ENCODE results near the gene TSHZ2. TPM values are rescaled to one million over a fixed set of nuclear protein-coding genes. Genes with fewer than 3 reads are reported as not detected.

The TSHZ2 gene
- total RNA-seq, 2 donors from 2014 or later = 29.1 to 30.7 TPM

GRCh38 chr20:53072923-53073579 lies 100.9 kb downstream of the TSHZ2 start:
- peaks cover 3% of the 10 kb centered on the region for H3K36me3 Mint-ChIP-seq (ENCODE audit: low read depth)
- H3K27ac Mint-ChIP-seq = no peak overlapping the region
- no peak overlapping the region for H3K4me3 Mint-ChIP-seq
- DNase-seq (no peak), ATAC-seq (no peak)
- H3K9me3 ChIP-seq (ENCODE audit: control insufficient read depth, low read length, poor library complexity, severe bottlenecking) = no peaks in the 10 kb centered on the region
- H3K4me1 Mint-ChIP-seq = peaks cover 8% of the 10 kb centered on the region
- no peaks in the 10 kb centered on the region for H3K27me3 Mint-ChIP-seq

GRCh38 chr20:53073636-53074415 lies 101.7 kb downstream of the TSHZ2 start:
- H3K4me3 Mint-ChIP-seq = no peak overlapping the region
- peak overlapping the region; percentile 19 for H3K27ac Mint-ChIP-seq
- H3K9me3 ChIP-seq (ENCODE audit: control insufficient read depth, low read length, poor library complexity, severe bottlenecking) = no peaks in the 10 kb centered on the region
- ATAC-seq = no peak
- H3K4me1 Mint-ChIP-seq = peaks cover 8% of the 10 kb centered on the region
- H3K36me3 Mint-ChIP-seq (ENCODE audit: low read depth) = peaks cover 3% of the 10 kb centered on the region
- no peaks in the 10 kb centered on the region for H3K27me3 Mint-ChIP-seq
- no peak for DNase-seq

- Mint-ChIP-seq H3K27ac (no peak overlapping the region), H3K4me1 (peaks cover 8% of the 10 kb centered on the region), H3K27me3 (no peaks in the 10 kb centered on the region), H3K36me3 (ENCODE audit: low read depth) (peaks cover 3% of the 10 kb centered on the region), H3K4me3 (no peak overlapping the region)
- no peaks in the 10 kb centered on the region for H3K9me3 ChIP-seq (ENCODE audit: control insufficient read depth, low read length, poor library complexity, severe bottlenecking)
- DNase-seq (no peak), ATAC-seq (no peak)
Measured at GRCh38 chr20:53074811-53075314, 102.7 kb downstream of the TSHZ2 start.

- peaks cover 10% of the 10 kb centered on the region for H3K4me1 Mint-ChIP-seq
- DNase-seq = no peak
- peaks cover 3% of the 10 kb centered on the region for H3K36me3 Mint-ChIP-seq (ENCODE audit: low read depth)
- ATAC-seq = no peak
- no peaks in the 10 kb centered on the region for H3K27me3 Mint-ChIP-seq
- H3K27ac Mint-ChIP-seq = no peak overlapping the region
- no peaks in the 10 kb centered on the region for H3K9me3 ChIP-seq (ENCODE audit: control insufficient read depth, low read length, poor library complexity, severe bottlenecking)
- H3K4me3 Mint-ChIP-seq = no peak overlapping the region
Measured at GRCh38 chr20:53076668-53077067, 104.5 kb downstream of the TSHZ2 start.

- Mint-ChIP-seq H3K4me1 (peaks cover 10% of the 10 kb centered on the region), H3K27ac (no peak overlapping the region), H3K36me3 (ENCODE audit: low read depth) (peaks cover 3% of the 10 kb centered on the region), H3K4me3 (no peak overlapping the region), H3K27me3 (no peaks in the 10 kb centered on the region)
- H3K9me3 ChIP-seq (ENCODE audit: control insufficient read depth, low read length, poor library complexity, severe bottlenecking) = no peaks in the 10 kb centered on the region
- DNase-seq = no peak
- ATAC-seq = no peak
Measured at GRCh38 chr20:53077373-53078205, 105.4 kb downstream of the TSHZ2 start.

- Mint-ChIP-seq H3K27ac (no peak overlapping the region), H3K36me3 (ENCODE audit: low read depth) (no peaks in the 10 kb centered on the region), H3K4me1 (peaks cover 9% of the 10 kb centered on the region), H3K4me3 (no peak overlapping the region), H3K27me3 (no peaks in the 10 kb centered on the region)
- ATAC-seq (no peak), DNase-seq (no peak)
- H3K9me3 ChIP-seq (ENCODE audit: control insufficient read depth, low read length, poor library complexity, severe bottlenecking) = no peaks in the 10 kb centered on the region
Measured at GRCh38 chr20:53078761-53079160, 106.6 kb downstream of the TSHZ2 start.

GRCh38 chr20:53079261-53079691 lies 107.1 kb downstream of the TSHZ2 start:
- no peaks in the 10 kb centered on the region for H3K9me3 ChIP-seq (ENCODE audit: control insufficient read depth, low read length, poor library complexity, severe bottlenecking)
- Mint-ChIP-seq H3K4me3 (no peak overlapping the region), H3K27ac (no peak overlapping the region), H3K27me3 (no peaks in the 10 kb centered on the region), H3K4me1 (peaks cover 7% of the 10 kb centered on the region), H3K36me3 (ENCODE audit: low read depth) (no peaks in the 10 kb centered on the region)
- ATAC-seq (no peak), DNase-seq (no peak)

GRCh38 chr20:53079828-53080686 lies 107.9 kb downstream of the TSHZ2 start:
- Mint-ChIP-seq H3K4me3 (no peak overlapping the region), H3K4me1 (peaks cover 7% of the 10 kb centered on the region), H3K36me3 (ENCODE audit: low read depth) (no peaks in the 10 kb centered on the region), H3K27ac (no peak overlapping the region), H3K27me3 (no peaks in the 10 kb centered on the region)
- ATAC-seq (no peak), DNase-seq (no peak)
- H3K9me3 ChIP-seq (ENCODE audit: control insufficient read depth, low read length, poor library complexity, severe bottlenecking) = no peaks in the 10 kb centered on the region

- ATAC-seq (no peak), DNase-seq (no peak)
- H3K4me3 Mint-ChIP-seq = no peak overlapping the region
- H3K36me3 Mint-ChIP-seq (ENCODE audit: low read depth) = no peaks in the 10 kb centered on the region
- H3K27ac Mint-ChIP-seq = no peak overlapping the region
- peaks cover 7% of the 10 kb centered on the region for H3K4me1 Mint-ChIP-seq
- no peaks in the 10 kb centered on the region for H3K27me3 Mint-ChIP-seq
- no peaks in the 10 kb centered on the region for H3K9me3 ChIP-seq (ENCODE audit: control insufficient read depth, low read length, poor library complexity, severe bottlenecking)
Measured at GRCh38 chr20:53080687-53080962, 108.5 kb downstream of the TSHZ2 start.

GRCh38 chr20:53080969-53081871 lies 109.1 kb downstream of the TSHZ2 start:
- Mint-ChIP-seq H3K27ac (peak overlapping the region; percentile 74), H3K27me3 (no peaks in the 10 kb centered on the region), H3K36me3 (ENCODE audit: low read depth) (no peaks in the 10 kb centered on the region), H3K4me3 (peak overlapping the region; percentile 7), H3K4me1 (peaks cover 9% of the 10 kb centered on the region)
- no peaks in the 10 kb centered on the region for H3K9me3 ChIP-seq (ENCODE audit: control insufficient read depth, low read length, poor library complexity, severe bottlenecking)
- DNase-seq (no peak), ATAC-seq (peak; percentile 42)

- peak overlapping the region; percentile 74 for H3K27ac Mint-ChIP-seq
- H3K4me1 Mint-ChIP-seq = peaks cover 11% of the 10 kb centered on the region
- H3K4me3 Mint-ChIP-seq = no peak overlapping the region
- no peaks in the 10 kb centered on the region for H3K36me3 Mint-ChIP-seq (ENCODE audit: low read depth)
- no peak for ATAC-seq
- no peaks in the 10 kb centered on the region for H3K9me3 ChIP-seq (ENCODE audit: control insufficient read depth, low read length, poor library complexity, severe bottlenecking)
- DNase-seq = no peak
- H3K27me3 Mint-ChIP-seq = no peaks in the 10 kb centered on the region
Measured at GRCh38 chr20:53081916-53082863, 110.0 kb downstream of the TSHZ2 start.

All from T-helper 17 cell (primary cell).